Spleen (tissue), 11 donors: ENCODE data around the gene OR7G1. TPM values are rescaled to one million over a fixed set of nuclear protein-coding genes. Genes with fewer than 3 reads are reported as not detected.
A peak's percentile ranks its signal among the peaks of the same experiment; 100 is the strongest.

Source experiments
- DNase-seq: peaks from one replicate; pipeline ENCODE4 v3.0.0-alpha.2; 2020
- H3K27ac ChIP-seq, 8 donors: fragments of 200-600 bp; sonication (generic) in 7 of 8; 1 replicate in 4 of 8; 2 replicates in 4 of 8; pipeline versions ENCODE4 v1.5.0 to v1.8.0; 2016 to 2021; ENCODE audit warnings: inconsistent platforms in 4 of 8, mild to moderate bottlenecking in 4 of 8, moderate library complexity in 1 of 8
- H3K27me3 ChIP-seq, 7 donors: fragments of 200-600 bp; sonication (generic) in 6 of 7; replicated peaks in 1 of 7; 1 replicate in 4 of 7; 2 replicates in 3 of 7; pipeline versions ENCODE4 v1.5.0 to v1.8.0; 2016 to 2021; ENCODE audit warnings: inconsistent platforms in 3 of 7, mild to moderate bottlenecking in 1 of 7
- H3K36me3 ChIP-seq, 6 donors: fragments of 200-600 bp; sonication (generic) in 5 of 6; 1 replicate in 4 of 6; 2 replicates in 2 of 6; pipeline versions ENCODE4 v1.5.0 to v1.8.0; 2016 to 2021; ENCODE audit warnings: inconsistent platforms in 2 of 6
- H3K4me1 ChIP-seq, 6 donors: fragments of 200-600 bp; sonication (generic) in 5 of 6; 1 replicate in 3 of 6; 2 replicates in 3 of 6; pipeline versions ENCODE4 v1.5.0 to v1.8.0; 2016 to 2021; ENCODE audit warnings: inconsistent platforms in 3 of 6
- H3K4me3 ChIP-seq, 8 donors: fragments of 200-600 bp; sonication (generic) in 7 of 8; 1 replicate in 4 of 8; 2 replicates in 4 of 8; pipeline versions ENCODE4 v1.5.0 to v1.8.0; 2016 to 2021; ENCODE audit warnings: inconsistent platforms in 4 of 8, mild to moderate bottlenecking in 4 of 8, moderate library complexity in 2 of 8
- H3K9me3 ChIP-seq, 8 donors: fragments of 200-600 bp; sonication (generic) in 7 of 8; 1 replicate in 4 of 8; 2 replicates in 4 of 8; pipeline versions ENCODE4 v1.5.0 to v1.8.0; 2016 to 2021; ENCODE audit warnings: inconsistent platforms in 4 of 8
- POLR2A ChIP-seq, 3 donors: fragments of 450-650 bp; IDR thresholded peaks; one replicate each; pipeline ENCODE4 v1.5.1; 2017; ENCODE audit warnings: antibody characterized with exemption in 3 of 3, mild to moderate bottlenecking in 1 of 3
- POLR2AphosphoS5 ChIP-seq, 3 donors: sonication (generic); formaldehyde crosslinking; IDR thresholded peaks; one replicate each; pipeline ENCODE4 v1.5.1; 2017; ENCODE audit warnings: antibody characterized with exemption in 3 of 3
- WGBS, 5 donors: extraction: QIAGEN DNeasy Blood & Tissue Kit in 3 of 5; methylation state at CpG; one replicate each; pipeline versions ENCODE4 v1.1.5 to v1.1.7; 2013 to 2018; 5-methylcytosine and 5-hydroxymethylcytosine counted together
- intact Hi-C: fragments of 100-400 bp; cut with DNase I; formaldehyde crosslinking; loops from one replicate; pipeline ENCODE4 v1.15.0; 2023; ENCODE audit warnings: low total_unique reads
- polyA plus RNA-seq, 3 donors: library from polyadenylated mRNA; stranded (reverse); fragments of 200-250 nt; gene quantifications; one replicate each; pipeline ENCODE4 v1.2.1, GENCODE V29; 2013
- total RNA-seq, 7 donors: library from RNA; depleted of rRNA in 3 of 7; stranded (reverse); fragments of >200 nt in 3 of 7; fragmentation: NEBNext Ultra II Directional in 4 of 7; extraction: Animal tissue kit (Norgen Biotek cat#: 25700) in 4 of 7; gene quantifications; one replicate each; pipeline versions ENCODE4 v1.1.0 to v1.2.1, GENCODE V29; 2016 to 2021
- TF ChIP-seq, protein P1 (sequence below), 11 experiments: fragments of 200-600 bp in 7 of 11; fragments of 450-650 bp in 4 of 11; sonication (generic) in 4 of 11; IDR thresholded peaks in 8 of 11; conservative IDR thresholded peaks in 3 of 11; 1 replicate in 7 of 11; 2 replicates in 4 of 11; pipeline versions ENCODE4 v1.4.0 to v1.8.0; 2016 to 2021; ENCODE audit warnings: antibody characterized with exemption in 11 of 11, inconsistent platforms in 4 of 11, mild to moderate bottlenecking in 1 of 11
- donor health status: healthy with polysubstance abuse.
- donor health status: DM: no; HTN: no; CAD: no; lungs with moderate emphysema.
- donor health status: DM: no; HTN: no; CAD: no.
- donor health status: Bipolar disorder and iron deficiency.
- donor health status: healthy.
- donor health status: DM: no; HTN: no; CAD: no.
- donor health status: DM: yes; HTN: yes; CAD: no.

Gene OR7G1
- total and polyA plus RNA-seq, 10 donors: not detected

DNA sequence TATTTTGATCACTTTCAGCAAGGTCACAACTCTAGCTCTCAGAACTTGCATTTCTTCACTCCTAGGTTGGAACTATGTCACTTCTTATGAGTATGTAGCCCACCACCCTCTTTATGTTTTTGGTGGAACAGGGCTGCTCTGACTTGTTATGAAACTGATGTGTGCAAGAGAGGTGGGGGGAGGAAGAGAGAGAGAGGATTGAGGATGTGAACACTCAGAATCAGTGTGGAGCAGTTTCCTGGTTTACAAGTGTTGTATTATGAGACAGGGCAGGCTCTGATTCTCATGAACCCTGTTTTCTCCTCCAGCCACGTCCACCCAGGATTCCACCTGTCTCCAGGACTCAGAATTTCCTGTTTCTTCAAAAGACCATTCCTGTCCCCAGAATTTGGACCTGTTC, 40.7 kb upstream of the OR7G1 start:
- Histone ChIP-seq H3K4me1 (peaks cover 6 to 33% (median 14%) of the 10 kb centered on the region in 6 donors), H3K27me3 (no peaks in the 10 kb centered on the region), H3K27ac (peak overlapping the region in 5 of 8 donors; percentile 37 to 78 (median 60)), H3K9me3 (peaks cover 0 to 72% (median 55%) of the 10 kb centered on the region in 8 donors), H3K4me3 (no peak overlapping the region), H3K36me3 (peaks cover 12 to 98% (median 72%) of the 10 kb centered on the region in 6 donors)
- no peak for DNase-seq
- intact Hi-C loops: no loop called here
- TF ChIP-seq, protein P1, sequence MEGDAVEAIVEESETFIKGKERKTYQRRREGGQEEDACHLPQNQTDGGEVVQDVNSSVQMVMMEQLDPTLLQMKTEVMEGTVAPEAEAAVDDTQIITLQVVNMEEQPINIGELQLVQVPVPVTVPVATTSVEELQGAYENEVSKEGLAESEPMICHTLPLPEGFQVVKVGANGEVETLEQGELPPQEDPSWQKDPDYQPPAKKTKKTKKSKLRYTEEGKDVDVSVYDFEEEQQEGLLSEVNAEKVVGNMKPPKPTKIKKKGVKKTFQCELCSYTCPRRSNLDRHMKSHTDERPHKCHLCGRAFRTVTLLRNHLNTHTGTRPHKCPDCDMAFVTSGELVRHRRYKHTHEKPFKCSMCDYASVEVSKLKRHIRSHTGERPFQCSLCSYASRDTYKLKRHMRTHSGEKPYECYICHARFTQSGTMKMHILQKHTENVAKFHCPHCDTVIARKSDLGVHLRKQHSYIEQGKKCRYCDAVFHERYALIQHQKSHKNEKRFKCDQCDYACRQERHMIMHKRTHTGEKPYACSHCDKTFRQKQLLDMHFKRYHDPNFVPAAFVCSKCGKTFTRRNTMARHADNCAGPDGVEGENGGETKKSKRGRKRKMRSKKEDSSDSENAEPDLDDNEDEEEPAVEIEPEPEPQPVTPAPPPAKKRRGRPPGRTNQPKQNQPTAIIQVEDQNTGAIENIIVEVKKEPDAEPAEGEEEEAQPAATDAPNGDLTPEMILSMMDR (IDR thresholded peaks at IDR 0.05 in 8 of 11, conservative IDR thresholded peaks at IDR 0.05 in 3 of 11): no peak
- no peak for TF ChIP-seq POLR2AphosphoS5 (IDR thresholded peaks at IDR 0.05)
- 39 to 60% (median 50%) methylated on average over 1 of the region's 1 CpG for WGBS, 5 donors

DNA sequence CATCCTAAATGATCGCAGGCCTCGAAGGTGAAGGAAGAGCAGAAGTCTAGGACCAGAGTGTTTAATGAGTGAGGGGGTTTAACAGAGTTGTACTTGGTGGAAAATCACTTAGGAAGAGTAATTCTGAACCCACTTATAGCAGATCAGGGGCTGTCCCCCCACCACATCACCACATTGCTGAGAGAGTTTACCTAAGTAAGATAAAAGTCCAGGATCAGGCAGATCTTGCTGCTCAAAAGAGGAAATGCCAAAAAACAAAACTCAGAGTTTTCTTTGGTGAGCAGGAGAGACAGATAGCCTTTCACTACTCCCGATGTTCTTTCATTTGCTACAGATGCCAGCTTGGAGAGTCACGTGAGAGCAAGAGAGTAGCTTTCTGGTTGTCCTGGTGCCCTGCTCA, 40.0 kb upstream of the OR7G1 start:
- DNase-seq: no peak
- H3K4me3 ChIP-seq: no peak overlapping the region
- H3K27me3 ChIP-seq: no peaks in the 10 kb centered on the region
- TF ChIP-seq POLR2A (IDR thresholded peaks at IDR 0.05) (no peak), POLR2AphosphoS5 (IDR thresholded peaks at IDR 0.05) (no peak)
- TF ChIP-seq, protein P1 (IDR thresholded peaks at IDR 0.05 in 8 of 11, conservative IDR thresholded peaks at IDR 0.05 in 3 of 11): no peak
- intact Hi-C loops: no loop called here
- 92 to 99% (median 97%) methylated on average over 4 of the region's 4 CpGs for WGBS, 5 donors
- H3K9me3 ChIP-seq: peaks cover 0 to 72% (median 49%) of the 10 kb centered on the region in 8 donors
- peaks cover 6 to 40% (median 16%) of the 10 kb centered on the region in 6 donors for H3K4me1 ChIP-seq
- peaks cover 9 to 93% (median 65%) of the 10 kb centered on the region in 6 donors for H3K36me3 ChIP-seq
- H3K27ac ChIP-seq: peak overlapping the region in 4 of 8 donors; percentile 48 to 78 (median 60)

DNA sequence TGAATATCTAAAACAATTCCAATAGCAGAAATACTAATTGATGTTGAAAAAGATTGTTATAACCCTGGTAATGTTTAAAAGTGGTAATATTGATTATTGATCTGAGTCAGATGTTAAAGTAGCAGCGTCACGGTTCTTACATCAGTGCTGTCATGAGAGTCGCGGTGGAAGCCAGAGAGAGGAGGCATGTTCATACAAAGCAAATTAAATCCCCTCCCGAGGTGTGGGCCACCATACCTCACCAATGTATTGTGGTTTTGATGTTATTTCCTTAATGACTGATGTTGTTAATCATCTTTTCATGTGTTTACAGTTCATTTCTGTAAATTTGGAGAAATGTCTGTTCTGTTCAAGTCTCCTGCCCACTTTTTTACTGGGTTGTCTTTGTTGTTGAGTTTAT, 35.8 kb upstream of the OR7G1 start:
- TF ChIP-seq POLR2AphosphoS5 (IDR thresholded peaks at IDR 0.05): no peak
- TF ChIP-seq POLR2A (IDR thresholded peaks at IDR 0.05): no peak
- no peaks in the 10 kb centered on the region for H3K27me3 ChIP-seq
- H3K9me3 ChIP-seq: peaks cover 0 to 73% (median 49%) of the 10 kb centered on the region in 8 donors
- peaks cover 5 to 54% (median 13%) of the 10 kb centered on the region in 6 donors for H3K4me1 ChIP-seq
- no peak overlapping the region for H3K4me3 ChIP-seq
- H3K36me3 ChIP-seq: peaks cover 0 to 92% (median 29%) of the 10 kb centered on the region in 6 donors
- no peak for DNase-seq
- WGBS, 5 donors: 86 to 92% (median 90%) methylated on average over 5 of the region's 5 CpGs
- H3K27ac ChIP-seq: no peak overlapping the region
- intact Hi-C loops: no loop called here

DNA sequence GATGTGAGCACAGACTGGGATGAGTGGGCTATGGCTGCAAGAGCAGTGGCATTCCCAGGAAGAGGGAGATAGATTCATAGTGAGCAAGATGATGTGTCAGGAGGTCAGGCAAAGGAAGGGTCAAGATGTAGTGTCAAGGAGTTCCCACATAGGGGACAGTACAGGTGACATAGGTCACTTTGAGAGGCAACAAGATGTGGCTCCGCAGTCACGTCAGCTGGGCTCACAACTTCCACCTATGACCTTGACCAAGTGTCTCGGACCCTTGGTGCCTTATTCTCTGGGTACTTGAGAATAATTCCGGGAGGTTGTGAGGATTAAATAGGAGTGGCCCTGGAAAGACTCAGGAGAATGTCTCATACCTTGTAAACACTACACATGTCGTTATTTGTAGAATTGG, 35.1 kb upstream of the OR7G1 start:
- WGBS, 5 donors: 94 to 100% (median 96%) methylated on average over 5 of the region's 5 CpGs
- Histone ChIP-seq H3K36me3 (peaks cover 0 to 91% (median 22%) of the 10 kb centered on the region in 6 donors), H3K4me3 (no peak overlapping the region), H3K9me3 (peaks cover 0 to 78% (median 54%) of the 10 kb centered on the region in 8 donors), H3K27ac (no peak overlapping the region), H3K4me1 (peaks cover 0 to 47% (median 7%) of the 10 kb centered on the region in 6 donors), H3K27me3 (no peaks in the 10 kb centered on the region)
- no peak for DNase-seq
- TF ChIP-seq POLR2AphosphoS5 (IDR thresholded peaks at IDR 0.05) (no peak), POLR2A (IDR thresholded peaks at IDR 0.05) (no peak)
- TF ChIP-seq, protein P1 (IDR thresholded peaks at IDR 0.05 in 8 of 11, conservative IDR thresholded peaks at IDR 0.05 in 3 of 11): no peak
- intact Hi-C loops: no loop called here
